Measurements from ENCODE around the gene SH3RF2.

DNA sequence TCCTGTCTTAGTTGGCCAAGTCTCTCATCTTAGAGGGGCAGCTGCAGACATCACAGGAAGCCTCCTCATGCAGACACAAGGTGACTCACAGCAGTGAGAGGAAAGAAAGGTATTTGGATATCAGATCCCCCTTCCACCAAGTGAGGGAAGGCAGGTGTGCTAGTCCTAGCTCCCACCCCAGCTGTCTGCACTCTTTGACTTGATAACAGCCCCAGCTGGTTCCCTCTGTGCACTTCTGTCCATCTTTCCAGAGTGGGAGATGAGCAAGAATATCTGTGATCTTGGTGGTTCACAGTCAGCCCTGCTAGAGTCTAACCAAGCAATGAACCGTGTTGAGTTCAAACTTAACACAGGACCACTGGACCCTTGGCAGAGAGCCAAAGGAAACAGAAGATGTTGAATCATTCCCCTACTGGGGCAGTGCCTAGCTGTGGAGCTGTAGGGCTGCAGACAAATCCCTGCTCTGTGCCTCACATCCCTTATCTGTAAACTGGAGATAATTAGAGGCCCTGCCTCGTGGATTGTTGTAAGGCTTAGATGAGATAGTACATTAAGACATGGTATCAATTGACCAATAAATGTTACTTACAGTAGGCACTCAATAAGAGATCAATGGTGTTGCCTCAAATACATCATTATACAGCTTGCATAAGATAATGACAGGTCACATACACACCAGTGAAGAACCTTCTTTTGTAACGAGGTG is 39.1 kb downstream of the SH3RF2 start:
- TF ChIP-seq POLR2A (IDR thresholded peaks at IDR 0.05), result no peak
- TF ChIP-seq, protein P1, sequence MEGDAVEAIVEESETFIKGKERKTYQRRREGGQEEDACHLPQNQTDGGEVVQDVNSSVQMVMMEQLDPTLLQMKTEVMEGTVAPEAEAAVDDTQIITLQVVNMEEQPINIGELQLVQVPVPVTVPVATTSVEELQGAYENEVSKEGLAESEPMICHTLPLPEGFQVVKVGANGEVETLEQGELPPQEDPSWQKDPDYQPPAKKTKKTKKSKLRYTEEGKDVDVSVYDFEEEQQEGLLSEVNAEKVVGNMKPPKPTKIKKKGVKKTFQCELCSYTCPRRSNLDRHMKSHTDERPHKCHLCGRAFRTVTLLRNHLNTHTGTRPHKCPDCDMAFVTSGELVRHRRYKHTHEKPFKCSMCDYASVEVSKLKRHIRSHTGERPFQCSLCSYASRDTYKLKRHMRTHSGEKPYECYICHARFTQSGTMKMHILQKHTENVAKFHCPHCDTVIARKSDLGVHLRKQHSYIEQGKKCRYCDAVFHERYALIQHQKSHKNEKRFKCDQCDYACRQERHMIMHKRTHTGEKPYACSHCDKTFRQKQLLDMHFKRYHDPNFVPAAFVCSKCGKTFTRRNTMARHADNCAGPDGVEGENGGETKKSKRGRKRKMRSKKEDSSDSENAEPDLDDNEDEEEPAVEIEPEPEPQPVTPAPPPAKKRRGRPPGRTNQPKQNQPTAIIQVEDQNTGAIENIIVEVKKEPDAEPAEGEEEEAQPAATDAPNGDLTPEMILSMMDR (IDR thresholded peaks at IDR 0.05 in 4 of 5, conservative IDR thresholded peaks at IDR 0.05 in 1 of 5), result no peak
